Stimulated activated naive CD8-positive, alpha-beta T cell treated with anti-CD3 and anti-CD28 coated beads, Interleukin-15, Interleukin-2, amounts not matched to agents 100 ng/mL and 50 ng/mL, for 24 hours (primary cell): ENCODE measurements around the gene SAE1.
"Not testable (repeated sequence)": the region's sequence is repeated elsewhere in the genome, so short reads cannot be mapped to it uniquely, and the experiment has no call there.

ENCODE experiments used
- H3K27ac Mint-ChIP-seq: one replicate; pipeline ENCODE4 v1.8.0; 2021; ENCODE audit warnings: mild to moderate bottlenecking, mixed read lengths
- H3K27me3 Mint-ChIP-seq: one replicate; pipeline ENCODE4 v1.8.0; 2021; ENCODE audit warnings: mixed read lengths
- H3K36me3 Mint-ChIP-seq: one replicate; pipeline ENCODE4 v1.8.0; 2021; ENCODE audit warnings: low read depth, mixed read lengths
- H3K4me1 Mint-ChIP-seq: one replicate; pipeline ENCODE4 v1.8.0; 2021; ENCODE audit warnings: low read depth, mixed read lengths
- H3K4me3 Mint-ChIP-seq: one replicate; pipeline ENCODE4 v1.8.0; 2021; ENCODE audit warnings: mild to moderate bottlenecking, mixed read lengths
- H3K9me3 Mint-ChIP-seq: one replicate; pipeline ENCODE4 v1.8.0; 2021; ENCODE audit warnings: mixed read lengths

SAE1 gene

GRCh38 chr19:47099576-47100050, 31.0 kb upstream of the SAE1 start:
- H3K27me3 Mint-ChIP-seq, result no peaks in the 10 kb centered on the region
- no peak overlapping the region for H3K27ac Mint-ChIP-seq
- no peaks in the 10 kb centered on the region for H3K9me3 Mint-ChIP-seq
- no peak overlapping the region for H3K4me3 Mint-ChIP-seq
- H3K4me1 Mint-ChIP-seq, result peaks cover 56% of the 10 kb centered on the region
- peaks cover 31% of the 10 kb centered on the region for H3K36me3 Mint-ChIP-seq

DNA sequence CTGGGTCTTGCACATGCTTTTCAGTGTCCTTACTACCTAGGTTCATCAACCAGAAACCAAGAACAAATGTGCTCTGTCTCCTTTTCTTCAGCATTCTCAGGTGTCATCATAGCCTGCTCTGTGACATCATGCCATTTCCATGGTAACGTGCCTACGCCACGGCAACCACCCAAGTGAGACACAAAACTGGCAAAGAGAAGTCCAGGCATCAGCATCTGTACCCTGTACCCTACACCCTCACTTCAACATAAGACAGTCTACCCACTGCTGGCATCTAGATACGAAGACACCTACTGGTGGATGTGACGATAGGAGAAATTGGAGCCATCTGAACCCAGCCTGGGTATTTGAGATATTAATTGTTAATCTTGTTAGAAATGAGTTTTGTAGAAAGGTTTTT, 30.3 kb upstream of the SAE1 start:
- no peak overlapping the region for H3K27ac Mint-ChIP-seq
- H3K27me3 Mint-ChIP-seq, result no peaks in the 10 kb centered on the region
- peaks cover 31% of the 10 kb centered on the region for H3K36me3 Mint-ChIP-seq
- peaks cover 52% of the 10 kb centered on the region for H3K4me1 Mint-ChIP-seq
- no peaks in the 10 kb centered on the region for H3K9me3 Mint-ChIP-seq
- H3K4me3 Mint-ChIP-seq, result no peak overlapping the region

GRCh38 chr19:47101116-47101515, 29.5 kb upstream of the SAE1 start:
- not testable (repeated sequence) for H3K27ac Mint-ChIP-seq

DNA sequence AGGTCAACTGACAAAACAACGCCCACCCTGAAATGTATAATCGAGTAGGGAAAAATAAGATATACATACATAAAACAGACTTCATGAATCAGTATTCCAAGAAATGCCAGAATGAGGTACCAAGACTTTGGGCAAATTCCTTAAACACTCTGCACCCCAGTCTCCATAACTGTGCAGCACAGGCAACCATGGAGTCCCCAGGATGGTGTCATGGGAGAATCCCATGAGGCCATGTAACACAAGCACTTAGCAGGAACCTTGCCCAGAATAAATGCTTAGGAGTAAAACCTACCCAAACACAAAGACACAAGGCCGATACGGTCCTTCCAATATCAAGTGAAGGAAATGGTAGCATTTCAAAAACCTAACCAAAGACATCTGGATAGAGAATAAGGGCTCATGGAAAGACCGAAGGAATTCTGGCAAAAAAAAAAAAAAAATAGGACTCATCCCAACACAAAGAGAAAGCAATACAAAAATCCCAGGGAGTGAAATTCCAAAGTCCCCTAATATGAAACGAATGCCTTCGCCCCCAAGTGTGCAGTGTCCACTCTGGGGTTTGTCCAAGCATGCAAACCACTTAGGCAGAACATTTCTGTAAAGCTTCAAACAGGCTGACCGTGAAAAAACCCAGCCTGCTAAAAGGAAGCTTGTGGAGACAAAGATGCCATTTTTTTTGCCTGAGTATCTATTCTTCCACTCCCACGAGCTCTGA, 28.1 kb upstream of the SAE1 start:
- Mint-ChIP-seq H3K36me3 (peaks cover 38% of the 10 kb centered on the region), H3K27me3 (no peaks in the 10 kb centered on the region), H3K27ac (no peak overlapping the region), H3K9me3 (no peaks in the 10 kb centered on the region), H3K4me3 (no peak overlapping the region), H3K4me1 (peaks cover 53% of the 10 kb centered on the region)

More at GRCh38 chr19:47101116-47101515, 29.5 kb upstream of the SAE1 start:
- not testable (repeated sequence) for H3K9me3 Mint-ChIP-seq, H3K27me3 Mint-ChIP-seq, H3K4me3 Mint-ChIP-seq
- H3K4me1 Mint-ChIP-seq, result peaks cover 52% of the 10 kb centered on the region
- H3K36me3 Mint-ChIP-seq, result peaks cover 39% of the 10 kb centered on the region

GRCh38 chr19:47104680-47105079, 26.0 kb upstream of the SAE1 start:
- peaks cover 57% of the 10 kb centered on the region for H3K36me3 Mint-ChIP-seq
- peaks cover 70% of the 10 kb centered on the region for H3K4me1 Mint-ChIP-seq
- H3K27me3 Mint-ChIP-seq, result no peaks in the 10 kb centered on the region
- H3K9me3 Mint-ChIP-seq, result no peaks in the 10 kb centered on the region
- no peak overlapping the region for H3K27ac Mint-ChIP-seq
- H3K4me3 Mint-ChIP-seq, result no peak overlapping the region

DNA sequence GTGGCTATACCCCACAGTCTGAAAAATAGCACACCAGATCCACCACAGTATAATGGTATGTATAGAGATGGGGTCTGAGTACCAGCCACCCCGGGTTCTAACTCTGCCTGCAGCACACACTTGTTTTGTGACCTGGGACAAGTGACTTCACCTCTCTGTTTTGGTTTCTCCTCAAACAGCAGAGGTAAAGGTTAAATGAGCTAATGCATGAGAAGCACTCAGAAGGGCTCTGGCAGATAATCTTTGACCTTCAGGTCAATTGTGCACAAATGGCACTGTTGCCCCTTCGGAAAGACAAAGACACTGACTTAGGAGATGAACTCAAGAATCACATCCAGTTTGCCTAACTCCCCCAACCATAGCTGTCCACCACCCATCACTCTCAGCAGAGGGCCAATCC, 24.8 kb upstream of the SAE1 start:
- no peak overlapping the region for H3K4me3 Mint-ChIP-seq
- no peaks in the 10 kb centered on the region for H3K27me3 Mint-ChIP-seq
- peak overlapping the region; percentile 53 for H3K27ac Mint-ChIP-seq
- peaks cover 67% of the 10 kb centered on the region for H3K4me1 Mint-ChIP-seq
- H3K9me3 Mint-ChIP-seq, result no peaks in the 10 kb centered on the region
- H3K36me3 Mint-ChIP-seq, result peaks cover 63% of the 10 kb centered on the region

GRCh38 chr19:47106821-47107201, 23.8 kb upstream of the SAE1 start:
- peak overlapping the region; percentile 100 for H3K27ac Mint-ChIP-seq
- no peaks in the 10 kb centered on the region for H3K27me3 Mint-ChIP-seq
- peaks cover 71% of the 10 kb centered on the region for H3K36me3 Mint-ChIP-seq
- peaks cover 66% of the 10 kb centered on the region for H3K4me1 Mint-ChIP-seq
- H3K4me3 Mint-ChIP-seq, result peak overlapping the region; percentile 98
- H3K9me3 Mint-ChIP-seq, result no peaks in the 10 kb centered on the region

DNA sequence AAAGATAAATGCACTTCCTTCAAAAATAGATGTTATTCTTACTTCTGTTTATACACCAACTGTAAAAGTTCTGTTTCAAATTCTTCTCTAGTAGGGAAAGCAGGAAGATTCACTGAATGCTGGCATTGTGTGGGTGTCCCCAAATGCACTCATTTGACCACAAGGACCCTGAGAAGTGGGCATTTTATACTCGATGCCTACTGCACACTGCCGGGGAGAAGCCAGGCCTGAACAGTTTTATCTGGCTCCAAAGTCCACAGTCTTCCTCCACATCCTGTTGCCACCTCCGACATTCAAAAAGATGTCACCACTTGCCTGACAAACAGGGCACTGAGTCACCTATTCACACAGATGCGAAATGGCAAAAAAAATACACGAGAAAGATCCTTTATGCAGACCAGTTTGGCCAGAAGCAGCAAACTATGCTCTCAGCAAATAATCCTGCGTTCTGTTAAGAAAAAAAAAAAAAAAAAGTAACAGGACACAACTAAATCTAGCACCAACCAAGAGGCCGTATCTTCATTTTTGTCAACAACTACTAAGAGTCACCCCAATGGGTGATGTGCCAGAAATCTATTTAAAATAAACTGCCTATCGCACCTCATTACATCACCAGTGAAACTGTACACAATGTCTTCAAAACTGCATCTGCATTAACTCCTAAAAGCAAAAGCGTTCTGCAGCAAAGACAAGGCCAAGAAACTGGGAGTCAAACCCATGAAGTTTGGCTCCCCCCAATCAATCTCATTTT, 23.3 kb upstream of the SAE1 start:
- no peaks in the 10 kb centered on the region for H3K9me3 Mint-ChIP-seq
- H3K27ac Mint-ChIP-seq, result peak overlapping the region; percentile 100
- peaks cover 71% of the 10 kb centered on the region for H3K36me3 Mint-ChIP-seq
- H3K4me3 Mint-ChIP-seq, result peak overlapping the region; percentile 98
- peaks cover 61% of the 10 kb centered on the region for H3K4me1 Mint-ChIP-seq
- H3K27me3 Mint-ChIP-seq, result no peaks in the 10 kb centered on the region

GRCh38 chr19:47107953-47108746, 22.5 kb upstream of the SAE1 start:
- H3K4me1 Mint-ChIP-seq, result peaks cover 55% of the 10 kb centered on the region

DNA sequence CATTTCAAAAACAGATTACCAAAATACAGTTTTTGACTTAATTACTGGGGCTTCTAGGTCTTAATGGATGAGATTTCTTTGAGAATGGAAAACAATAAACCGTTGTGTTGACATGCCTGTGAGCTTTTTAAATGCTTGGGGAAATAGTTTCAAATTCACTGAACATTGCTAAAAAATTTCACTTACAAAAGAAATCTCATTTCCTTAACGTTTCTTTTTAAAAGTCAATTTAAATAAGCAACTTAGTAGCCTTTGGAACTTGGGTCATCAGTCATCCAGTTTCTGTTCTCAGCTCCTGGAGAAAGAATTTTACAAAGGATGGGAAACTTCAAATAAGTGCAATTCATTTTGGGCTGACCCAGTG, 21.5 kb upstream of the SAE1 start:
- Mint-ChIP-seq H3K4me1 (peaks cover 63% of the 10 kb centered on the region), H3K36me3 (peaks cover 67% of the 10 kb centered on the region), H3K27me3 (no peaks in the 10 kb centered on the region), H3K4me3 (peak overlapping the region; percentile 98), H3K27ac (peak overlapping the region; percentile 100), H3K9me3 (no peaks in the 10 kb centered on the region)

More at GRCh38 chr19:47107953-47108746, 22.5 kb upstream of the SAE1 start:
- H3K9me3 Mint-ChIP-seq, result no peaks in the 10 kb centered on the region
- peaks cover 64% of the 10 kb centered on the region for H3K36me3 Mint-ChIP-seq
- peak overlapping the region; percentile 100 for H3K27ac Mint-ChIP-seq
- H3K27me3 Mint-ChIP-seq, result no peaks in the 10 kb centered on the region
- peak overlapping the region; percentile 98 for H3K4me3 Mint-ChIP-seq

DNA sequence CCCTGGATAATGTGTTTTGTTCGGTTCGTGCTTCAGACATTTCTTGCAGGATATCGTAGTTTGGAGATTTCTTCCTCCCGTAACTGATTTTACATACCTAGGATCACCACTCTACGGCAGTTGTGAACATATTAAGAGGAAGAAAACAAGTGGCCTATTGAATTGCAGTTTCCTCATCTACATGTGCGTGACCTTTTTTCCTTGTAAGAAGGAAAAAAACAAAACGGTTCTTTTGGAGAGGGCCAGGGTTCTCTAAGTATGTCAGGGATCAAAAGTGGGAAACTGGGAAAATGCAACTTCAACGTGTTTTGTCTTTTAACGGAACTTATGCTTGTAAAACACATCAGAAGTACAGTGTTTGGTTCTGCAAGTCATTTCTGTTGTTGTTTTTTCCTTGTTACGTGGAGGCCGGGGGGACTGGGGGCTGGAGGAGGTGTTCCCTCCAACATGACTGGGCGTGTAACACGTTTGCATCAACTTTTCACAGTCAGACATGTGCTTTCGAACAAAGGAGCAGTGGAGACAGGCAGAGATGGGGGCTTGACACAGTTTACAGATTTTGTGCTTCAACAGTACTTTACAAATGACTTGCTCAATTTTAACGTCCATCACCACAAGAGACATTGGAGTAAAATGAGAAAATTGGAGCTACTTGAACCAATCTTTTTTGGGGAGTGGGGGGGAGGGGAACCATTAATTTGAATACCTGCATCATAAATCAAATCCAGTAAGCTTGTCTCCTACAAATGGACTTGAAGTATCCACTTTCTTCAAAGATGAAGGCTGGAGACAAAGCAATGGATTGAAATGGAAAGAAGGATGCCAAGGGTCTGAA, 20.9 kb upstream of the SAE1 start:
- Mint-ChIP-seq H3K27ac (peak overlapping the region; percentile 100), H3K36me3 (peaks cover 63% of the 10 kb centered on the region), H3K4me3 (peak overlapping the region; percentile 98), H3K9me3 (no peaks in the 10 kb centered on the region), H3K27me3 (no peaks in the 10 kb centered on the region), H3K4me1 (peaks cover 64% of the 10 kb centered on the region)

DNA sequence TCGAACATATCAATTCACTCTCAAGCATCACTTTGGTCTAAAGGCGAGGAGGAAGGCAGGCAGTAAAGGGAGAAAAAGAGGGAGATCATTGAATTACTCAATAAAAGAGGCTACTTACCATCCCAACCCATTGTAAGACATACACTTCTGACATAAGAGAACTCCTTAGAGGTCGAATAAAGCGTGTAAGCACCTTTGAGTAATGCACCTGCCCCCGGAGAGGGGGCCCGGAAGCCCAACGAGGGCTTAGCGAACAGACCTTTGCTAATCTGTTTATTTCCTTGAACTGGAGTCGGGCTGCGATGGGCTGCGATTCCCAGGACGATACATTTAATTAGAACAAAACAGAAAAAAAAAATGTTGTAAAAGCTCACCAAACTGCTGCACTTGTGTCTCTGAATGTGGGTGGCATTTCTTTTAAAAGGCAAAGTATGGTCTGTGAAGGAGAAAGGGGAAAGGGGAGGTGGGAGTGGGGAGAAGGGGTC, 20.1 kb upstream of the SAE1 start:
- H3K36me3 Mint-ChIP-seq, result peaks cover 62% of the 10 kb centered on the region
- H3K4me3 Mint-ChIP-seq, result peak overlapping the region; percentile 98
- H3K27ac Mint-ChIP-seq, result peak overlapping the region; percentile 100
- H3K9me3 Mint-ChIP-seq, result no peaks in the 10 kb centered on the region
- H3K4me1 Mint-ChIP-seq, result peaks cover 58% of the 10 kb centered on the region
- no peaks in the 10 kb centered on the region for H3K27me3 Mint-ChIP-seq

DNA sequence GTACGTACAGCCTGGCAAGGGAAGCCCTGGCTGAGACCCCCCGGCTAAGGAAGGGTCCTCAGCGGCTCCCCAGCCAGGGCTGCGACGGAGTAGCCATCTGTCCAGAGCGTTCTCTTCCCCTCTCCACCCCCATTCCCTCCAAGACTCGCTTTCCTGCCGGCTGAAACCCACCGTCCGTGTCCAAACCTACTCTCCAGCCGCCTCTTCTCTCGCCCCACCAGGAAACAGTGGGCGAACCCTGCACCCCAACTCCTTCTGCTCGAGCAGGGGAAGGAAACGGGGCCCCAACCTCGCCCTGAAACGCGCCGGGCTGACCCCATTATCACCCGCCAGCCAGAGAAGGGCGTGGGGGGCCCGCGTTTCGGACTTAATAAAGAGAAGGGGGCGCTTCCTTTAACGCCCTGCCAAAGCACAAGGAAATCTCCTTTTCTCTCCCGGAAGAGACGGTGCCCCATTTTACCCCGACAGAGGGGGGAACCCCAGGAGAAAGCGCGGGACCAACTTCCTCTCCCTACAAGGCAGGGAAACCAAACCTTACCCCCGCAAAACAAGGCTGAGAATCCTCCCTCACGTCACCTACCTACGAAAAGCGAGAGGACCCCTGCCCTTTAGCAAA, 19.5 kb upstream of the SAE1 start:
- H3K4me1 Mint-ChIP-seq, result peaks cover 53% of the 10 kb centered on the region
- peak overlapping the region; percentile 98 for H3K4me3 Mint-ChIP-seq
- H3K9me3 Mint-ChIP-seq, result no peaks in the 10 kb centered on the region
- H3K36me3 Mint-ChIP-seq, result peaks cover 56% of the 10 kb centered on the region
- no peaks in the 10 kb centered on the region for H3K27me3 Mint-ChIP-seq
- peak overlapping the region; percentile 100 for H3K27ac Mint-ChIP-seq

DNA sequence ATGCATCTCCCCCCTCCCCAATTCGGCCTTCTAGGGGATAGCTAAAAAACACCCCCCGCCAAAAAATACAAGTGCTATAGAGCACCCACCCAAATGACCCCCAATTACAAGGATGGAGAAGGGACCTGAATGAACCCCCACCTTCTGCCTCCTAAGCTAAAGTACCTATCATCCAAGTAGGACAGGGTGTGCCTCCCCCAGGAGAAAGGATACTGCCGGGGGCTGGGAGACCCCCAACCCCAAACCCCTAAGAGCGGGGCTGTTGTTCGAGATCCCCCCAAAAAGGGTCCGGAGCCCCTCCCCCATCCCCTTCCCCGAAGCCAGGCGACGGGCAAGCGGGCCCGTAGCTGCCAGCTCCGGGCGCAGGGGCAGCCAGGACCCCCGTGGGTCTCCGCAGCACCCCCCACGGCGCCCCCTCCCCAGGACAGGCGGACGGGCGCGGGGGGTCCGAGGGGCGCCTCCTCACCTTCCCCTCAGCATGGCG, 18.9 kb upstream of the SAE1 start:
- peaks cover 47% of the 10 kb centered on the region for H3K4me1 Mint-ChIP-seq
- H3K27me3 Mint-ChIP-seq, result no peaks in the 10 kb centered on the region
- H3K27ac Mint-ChIP-seq, result peak overlapping the region; percentile 100
- H3K9me3 Mint-ChIP-seq, result no peaks in the 10 kb centered on the region
- peaks cover 54% of the 10 kb centered on the region for H3K36me3 Mint-ChIP-seq
- H3K4me3 Mint-ChIP-seq, result peak overlapping the region; percentile 98
